ENCODE results near the gene ADSL. TPM values are rescaled to one million over a fixed set of nuclear protein-coding genes. Genes with fewer than 3 reads are reported as not detected.
A peak's percentile ranks its signal among the peaks of the same experiment; 100 is the strongest.
"Not testable (repeated sequence)": the region's sequence is repeated elsewhere in the genome, so short reads cannot be mapped to it uniquely, and the experiment has no call there.

ADSL gene
- total RNA-seq, 4 donors from 2014 or later, result 81.0 to 101 (median 87.2) TPM

DNA sequence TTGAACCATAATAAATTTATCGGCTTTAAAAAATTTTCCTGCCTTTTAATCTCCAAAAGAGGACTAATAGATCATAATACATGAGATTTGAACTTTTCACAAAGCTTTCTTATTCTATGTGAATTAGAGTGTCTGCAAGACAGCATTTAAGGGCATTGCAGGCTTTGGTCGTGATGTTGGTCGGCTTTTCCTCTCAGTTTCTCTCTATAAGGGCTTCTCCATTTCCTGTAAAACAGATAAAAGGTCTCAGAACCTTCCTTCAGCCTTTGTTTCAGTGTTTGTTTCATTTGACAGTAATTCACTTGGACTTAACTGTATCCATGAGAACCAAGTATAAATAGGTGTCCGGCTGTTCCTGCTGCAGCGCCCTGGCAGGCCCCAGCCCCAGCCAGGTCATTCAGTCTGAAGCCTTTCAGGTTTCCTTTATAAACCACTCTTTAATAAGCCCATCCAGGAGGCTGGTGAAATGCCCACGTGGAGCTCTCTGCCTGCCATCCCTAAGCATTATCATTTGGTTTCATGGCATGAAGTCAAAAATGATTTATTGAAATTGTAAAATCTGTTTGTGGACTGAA, 37.2 kb upstream of the ADSL start:
- Histone ChIP-seq H3K4me1 (peaks cover 17 to 67% (median 38%) of the 10 kb centered on the region in 3 donors), H3K4me3 (no peak overlapping the region), H3K36me3 (peaks cover 2 to 67% of the 10 kb centered on the region in 2 donors), H3K27me3 (no peaks in the 10 kb centered on the region), H3K9me3 (no peaks in the 10 kb centered on the region), H3K27ac (peak overlapping the region; percentile 39 to 84 (median 79))
- ATAC-seq, result no peak
- WGBS, 2 donors (ENCODE audit: low coverage in 1 of 2), result 46 to 51% methylated on average over 6 of the region's 6 CpGs
- TF ChIP-seq POLR2AphosphoS5 (IDR thresholded peaks at IDR 0.05), result no peak
- TF ChIP-seq POLR2A (IDR thresholded peaks at IDR 0.05), result no peak
- TF ChIP-seq EP300 (IDR thresholded peaks at IDR 0.05), result no peak
- TF ChIP-seq CTCF (IDR thresholded peaks at IDR 0.05), result no peak

GRCh38 chr22:40309631-40310030, 36.7 kb upstream of the ADSL start:
- peaks cover 17 to 67% (median 38%) of the 10 kb centered on the region in 3 donors for H3K4me1 ChIP-seq
- H3K36me3 ChIP-seq, result peaks cover 6 to 72% of the 10 kb centered on the region in 2 donors
- H3K27ac ChIP-seq, result peak overlapping the region; percentile 39 to 84 (median 79)

DNA sequence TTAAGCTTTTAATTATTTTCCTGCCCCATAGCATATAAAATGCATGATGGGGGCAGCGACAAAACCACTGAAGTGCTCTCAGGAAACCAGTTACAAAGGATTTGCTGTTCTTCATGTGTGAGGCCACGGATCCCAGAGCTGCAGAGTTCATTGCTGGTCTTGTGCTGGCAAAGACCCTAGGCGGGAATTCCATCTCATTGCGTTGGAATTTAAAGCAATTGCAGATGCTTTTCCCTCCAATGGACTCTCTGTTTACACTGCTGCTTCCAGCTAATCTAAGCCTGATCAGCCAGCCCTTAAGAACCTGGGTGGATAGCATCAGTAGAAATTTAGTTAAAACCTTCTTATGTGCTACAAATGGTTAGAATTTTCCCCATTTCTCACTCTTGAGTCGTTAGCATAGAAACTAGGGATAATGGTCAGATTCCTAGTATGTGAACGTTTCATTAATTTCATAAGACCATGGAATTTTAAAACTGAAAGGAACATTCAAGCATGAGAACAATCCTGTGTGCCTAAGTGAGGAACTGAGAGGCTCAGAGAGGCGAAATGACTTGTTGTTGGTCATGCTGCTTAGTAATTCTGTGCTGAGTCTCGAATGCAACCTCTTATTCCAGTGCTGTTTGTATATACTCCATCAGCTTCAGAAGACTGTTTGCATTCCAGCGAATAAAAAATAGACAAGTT, 36.1 kb upstream of the ADSL start:
- peaks cover 17 to 67% (median 38%) of the 10 kb centered on the region in 3 donors for H3K4me1 ChIP-seq
- no peaks in the 10 kb centered on the region for H3K9me3 ChIP-seq
- ATAC-seq, result peak; percentile 72
- 35 to 37% methylated on average over 9 of the region's 9 CpGs for WGBS, 2 donors (ENCODE audit: low coverage in 1 of 2)
- peaks cover 6 to 76% of the 10 kb centered on the region in 2 donors for H3K36me3 ChIP-seq
- peak overlapping the region; percentile 39 to 84 (median 79) for H3K27ac ChIP-seq
- peak overlapping the region in 1 of 2 donors; percentile 14 for H3K4me3 ChIP-seq
- TF ChIP-seq CTCF (IDR thresholded peaks at IDR 0.05) (no peak), POLR2A (IDR thresholded peaks at IDR 0.05) (no peak), EP300 (IDR thresholded peaks at IDR 0.05) (no peak), POLR2AphosphoS5 (IDR thresholded peaks at IDR 0.05) (peak; percentile 71)
- H3K27me3 ChIP-seq, result no peaks in the 10 kb centered on the region

More at GRCh38 chr22:40309631-40310030, 36.7 kb upstream of the ADSL start:
- no peak for TF ChIP-seq CTCF (IDR thresholded peaks at IDR 0.05)
- Histone ChIP-seq H3K27me3 (no peaks in the 10 kb centered on the region), H3K4me3 (no peak overlapping the region), H3K9me3 (no peaks in the 10 kb centered on the region)
- no peak for ATAC-seq

DNA sequence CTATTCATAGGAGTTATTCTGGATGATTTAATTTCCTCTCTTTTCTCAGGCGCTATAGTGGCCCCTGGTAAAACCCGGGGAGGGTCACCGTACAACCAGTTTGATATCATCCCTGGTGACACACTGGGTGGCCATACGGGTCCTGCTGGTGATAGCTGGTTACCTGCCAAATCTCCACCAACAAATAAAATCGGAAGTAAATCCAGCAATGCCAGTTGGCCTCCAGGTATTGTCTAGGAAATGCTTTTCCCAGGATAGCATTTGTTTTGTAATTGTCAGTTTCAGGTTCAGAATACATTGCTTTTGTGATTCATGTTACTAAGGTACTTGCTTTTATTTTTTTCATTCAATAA, 35.6 kb upstream of the ADSL start:
- no peak for ATAC-seq
- H3K4me3 ChIP-seq, result no peak overlapping the region
- no peaks in the 10 kb centered on the region for H3K9me3 ChIP-seq
- no peaks in the 10 kb centered on the region for H3K27me3 ChIP-seq
- WGBS, 2 donors (ENCODE audit: low coverage in 1 of 2), result 35 to 43% methylated on average over 5 of the region's 5 CpGs
- H3K27ac ChIP-seq, result peak overlapping the region; percentile 39 to 84 (median 79)
- peaks cover 17 to 65% (median 38%) of the 10 kb centered on the region in 3 donors for H3K4me1 ChIP-seq
- peaks cover 6 to 76% of the 10 kb centered on the region in 2 donors for H3K36me3 ChIP-seq
- TF ChIP-seq EP300 (IDR thresholded peaks at IDR 0.05) (no peak), POLR2A (IDR thresholded peaks at IDR 0.05) (no peak), CTCF (IDR thresholded peaks at IDR 0.05) (no peak), POLR2AphosphoS5 (IDR thresholded peaks at IDR 0.05) (no peak)

DNA sequence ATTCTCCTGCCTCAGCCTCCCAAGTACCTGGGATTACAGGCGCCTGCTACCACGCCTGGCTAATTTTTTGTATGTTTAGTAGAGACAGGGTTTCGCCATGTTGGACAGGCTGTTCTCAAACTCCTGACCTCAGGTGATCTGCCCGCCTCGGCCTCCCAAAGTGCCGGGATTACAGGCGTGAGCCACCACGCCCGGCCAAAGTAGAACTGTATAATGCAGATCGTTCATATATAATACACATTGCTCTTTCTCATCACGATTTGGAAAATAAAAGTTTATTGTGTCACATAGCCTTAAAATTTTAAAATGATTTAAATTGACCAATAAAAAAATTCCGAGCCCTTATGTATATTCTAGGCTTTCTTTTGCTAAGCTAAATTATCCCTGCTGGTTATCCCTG, 34.7 kb upstream of the ADSL start:
- Histone ChIP-seq H3K36me3 (peaks cover 6 to 79% of the 10 kb centered on the region in 2 donors), H3K4me1 (peaks cover 15 to 56% (median 35%) of the 10 kb centered on the region in 3 donors), H3K27ac (peak overlapping the region; percentile 14 to 81 (median 64))
- H3K27me3 ChIP-seq, H3K4me3 ChIP-seq, H3K9me3 ChIP-seq, ATAC-seq: not testable (repeated sequence)
- WGBS, 2 donors (ENCODE audit: low coverage in 1 of 2), result 95 to 100% methylated on average over 2 to 9 of the region's 12 CpGs
